ENCODE measurements around the gene SSRP1.

The SSRP1 gene

GRCh38 chr11:57347336-57347735, 11.6 kb upstream of the SSRP1 start:
- no peak for TF ChIP-seq CTCF (IDR thresholded peaks at IDR 0.05; ENCODE audit: insufficient read depth, low read length, poor library complexity, severe bottlenecking)
- H3K4me3 ChIP-seq (replicated peaks; ENCODE audit: low read depth, low read length), result no peak overlapping the region
- H3K27me3 ChIP-seq (replicated peaks; ENCODE audit: control insufficient read depth, insufficient read depth, low read length), result no peaks in the 10 kb centered on the region
- H3K36me3 ChIP-seq (ENCODE audit: control insufficient read depth, insufficient read depth, low read length), result no peaks in the 10 kb centered on the region
- DNase-seq (ENCODE audit: extremely low read depth, insufficient read length), result no peak

- peak; percentile 68 for TF ChIP-seq CTCF (IDR thresholded peaks at IDR 0.05; ENCODE audit: insufficient read depth, low read length, poor library complexity, severe bottlenecking)
- Histone ChIP-seq H3K27me3 (replicated peaks; ENCODE audit: control insufficient read depth, insufficient read depth, low read length) (no peaks in the 10 kb centered on the region), H3K36me3 (ENCODE audit: control insufficient read depth, insufficient read depth, low read length) (no peaks in the 10 kb centered on the region), H3K4me3 (replicated peaks; ENCODE audit: low read depth, low read length) (no peak overlapping the region)
- no peak for DNase-seq (ENCODE audit: extremely low read depth, insufficient read length)
Observed at GRCh38 chr11:57345555-57346211, 10.0 kb upstream of the SSRP1 start.

GRCh38 chr11:57344826-57345225, 9.1 kb upstream of the SSRP1 start:
- H3K27me3 ChIP-seq (replicated peaks; ENCODE audit: control insufficient read depth, insufficient read depth, low read length), result no peaks in the 10 kb centered on the region
- peak; percentile 1 for TF ChIP-seq CTCF (IDR thresholded peaks at IDR 0.05; ENCODE audit: insufficient read depth, low read length, poor library complexity, severe bottlenecking)
- no peaks in the 10 kb centered on the region for H3K36me3 ChIP-seq (ENCODE audit: control insufficient read depth, insufficient read depth, low read length)
- H3K4me3 ChIP-seq (replicated peaks; ENCODE audit: low read depth, low read length), result no peak overlapping the region
- no peak for DNase-seq (ENCODE audit: extremely low read depth, insufficient read length)

GRCh38 chr11:57343825-57344224, 8.1 kb upstream of the SSRP1 start:
- Histone ChIP-seq H3K4me3 (replicated peaks; ENCODE audit: low read depth, low read length) (no peak overlapping the region), H3K36me3 (ENCODE audit: control insufficient read depth, insufficient read depth, low read length) (no peaks in the 10 kb centered on the region), H3K27me3 (replicated peaks; ENCODE audit: control insufficient read depth, insufficient read depth, low read length) (no peaks in the 10 kb centered on the region)
- TF ChIP-seq CTCF (IDR thresholded peaks at IDR 0.05; ENCODE audit: insufficient read depth, low read length, poor library complexity, severe bottlenecking), result no peak
- DNase-seq (ENCODE audit: extremely low read depth, insufficient read length), result no peak

GRCh38 chr11:57342702-57343101, 7.0 kb upstream of the SSRP1 start:
- H3K36me3 ChIP-seq (ENCODE audit: control insufficient read depth, insufficient read depth, low read length), result no peaks in the 10 kb centered on the region
- no peak overlapping the region for H3K4me3 ChIP-seq (replicated peaks; ENCODE audit: low read depth, low read length)
- H3K27me3 ChIP-seq (replicated peaks; ENCODE audit: control insufficient read depth, insufficient read depth, low read length), result no peaks in the 10 kb centered on the region
- no peak for TF ChIP-seq CTCF (IDR thresholded peaks at IDR 0.05; ENCODE audit: insufficient read depth, low read length, poor library complexity, severe bottlenecking)
- no peak for DNase-seq (ENCODE audit: extremely low read depth, insufficient read length)
